ENCODE data around the gene TEX10.

- TF ChIP-seq CBX3 (IDR thresholded peaks at IDR 0.05; ENCODE audit: borderline replicate concordance in 1 of 2, low read length in 2 of 2): no peak
- no peak for TF ChIP-seq SP1 (CRISPR knock-in tag; IDR thresholded peaks at IDR 0.05)
- no peak for TF ChIP-seq HNRNPH1 (optimal IDR thresholded peaks at IDR 0.05; ENCODE audit: low read depth, low read length)
- TF ChIP-seq ZBTB43 (CRISPR knock-in tag; IDR thresholded peaks at IDR 0.05): no peak
- TF ChIP-seq, protein P1, sequence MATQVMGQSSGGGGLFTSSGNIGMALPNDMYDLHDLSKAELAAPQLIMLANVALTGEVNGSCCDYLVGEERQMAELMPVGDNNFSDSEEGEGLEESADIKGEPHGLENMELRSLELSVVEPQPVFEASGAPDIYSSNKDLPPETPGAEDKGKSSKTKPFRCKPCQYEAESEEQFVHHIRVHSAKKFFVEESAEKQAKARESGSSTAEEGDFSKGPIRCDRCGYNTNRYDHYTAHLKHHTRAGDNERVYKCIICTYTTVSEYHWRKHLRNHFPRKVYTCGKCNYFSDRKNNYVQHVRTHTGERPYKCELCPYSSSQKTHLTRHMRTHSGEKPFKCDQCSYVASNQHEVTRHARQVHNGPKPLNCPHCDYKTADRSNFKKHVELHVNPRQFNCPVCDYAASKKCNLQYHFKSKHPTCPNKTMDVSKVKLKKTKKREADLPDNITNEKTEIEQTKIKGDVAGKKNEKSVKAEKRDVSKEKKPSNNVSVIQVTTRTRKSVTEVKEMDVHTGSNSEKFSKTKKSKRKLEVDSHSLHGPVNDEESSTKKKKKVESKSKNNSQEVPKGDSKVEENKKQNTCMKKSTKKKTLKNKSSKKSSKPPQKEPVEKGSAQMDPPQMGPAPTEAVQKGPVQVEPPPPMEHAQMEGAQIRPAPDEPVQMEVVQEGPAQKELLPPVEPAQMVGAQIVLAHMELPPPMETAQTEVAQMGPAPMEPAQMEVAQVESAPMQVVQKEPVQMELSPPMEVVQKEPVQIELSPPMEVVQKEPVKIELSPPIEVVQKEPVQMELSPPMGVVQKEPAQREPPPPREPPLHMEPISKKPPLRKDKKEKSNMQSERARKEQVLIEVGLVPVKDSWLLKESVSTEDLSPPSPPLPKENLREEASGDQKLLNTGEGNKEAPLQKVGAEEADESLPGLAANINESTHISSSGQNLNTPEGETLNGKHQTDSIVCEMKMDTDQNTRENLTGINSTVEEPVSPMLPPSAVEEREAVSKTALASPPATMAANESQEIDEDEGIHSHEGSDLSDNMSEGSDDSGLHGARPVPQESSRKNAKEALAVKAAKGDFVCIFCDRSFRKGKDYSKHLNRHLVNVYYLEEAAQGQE (IDR thresholded peaks at IDR 0.05; ENCODE audit: borderline replicate concordance): peak; percentile 29; the same call in 1 of the 2 replicates
- TF ChIP-seq, protein P1 (CRISPR knock-in tag; IDR thresholded peaks at IDR 0.05; ENCODE audit: low read depth): no peak
- TF ChIP-seq NR3C1 (CRISPR knock-in tag; IDR thresholded peaks at IDR 0.05): no peak
- no peak for TF ChIP-seq ZNF121 (CRISPR knock-in tag; conservative IDR thresholded peaks at IDR 0.05)
- TF ChIP-seq SRF (CRISPR knock-in tag; IDR thresholded peaks at IDR 0.05): no peak
- no peak for TF ChIP-seq MAX (CRISPR knock-in tag; IDR thresholded peaks at IDR 0.05)
- TF ChIP-seq HES1 (IDR thresholded peaks at IDR 0.05; ENCODE audit: low read depth): no peak
- TF ChIP-seq ARID2 (IDR thresholded peaks at IDR 0.05): no peak
- TF ChIP-seq, protein P2, sequence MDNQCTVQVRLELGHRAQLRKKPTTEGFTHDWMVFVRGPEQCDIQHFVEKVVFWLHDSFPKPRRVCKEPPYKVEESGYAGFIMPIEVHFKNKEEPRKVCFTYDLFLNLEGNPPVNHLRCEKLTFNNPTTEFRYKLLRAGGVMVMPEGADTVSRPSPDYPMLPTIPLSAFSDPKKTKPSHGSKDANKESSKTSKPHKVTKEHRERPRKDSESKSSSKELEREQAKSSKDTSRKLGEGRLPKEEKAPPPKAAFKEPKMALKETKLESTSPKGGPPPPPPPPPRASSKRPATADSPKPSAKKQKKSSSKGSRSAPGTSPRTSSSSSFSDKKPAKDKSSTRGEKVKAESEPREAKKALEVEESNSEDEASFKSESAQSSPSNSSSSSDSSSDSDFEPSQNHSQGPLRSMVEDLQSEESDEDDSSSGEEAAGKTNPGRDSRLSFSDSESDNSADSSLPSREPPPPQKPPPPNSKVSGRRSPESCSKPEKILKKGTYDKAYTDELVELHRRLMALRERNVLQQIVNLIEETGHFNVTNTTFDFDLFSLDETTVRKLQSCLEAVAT (IDR thresholded peaks at IDR 0.05): no peak
- TF ChIP-seq, protein P3, sequence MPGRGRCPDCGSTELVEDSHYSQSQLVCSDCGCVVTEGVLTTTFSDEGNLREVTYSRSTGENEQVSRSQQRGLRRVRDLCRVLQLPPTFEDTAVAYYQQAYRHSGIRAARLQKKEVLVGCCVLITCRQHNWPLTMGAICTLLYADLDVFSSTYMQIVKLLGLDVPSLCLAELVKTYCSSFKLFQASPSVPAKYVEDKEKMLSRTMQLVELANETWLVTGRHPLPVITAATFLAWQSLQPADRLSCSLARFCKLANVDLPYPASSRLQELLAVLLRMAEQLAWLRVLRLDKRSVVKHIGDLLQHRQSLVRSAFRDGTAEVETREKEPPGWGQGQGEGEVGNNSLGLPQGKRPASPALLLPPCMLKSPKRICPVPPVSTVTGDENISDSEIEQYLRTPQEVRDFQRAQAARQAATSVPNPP (IDR thresholded peaks at IDR 0.05; ENCODE audit: borderline replicate concordance, insufficient read depth, insufficient read length): no peak
- no peak for TF ChIP-seq HEY1 (CRISPR knock-in tag; IDR thresholded peaks at IDR 0.05; ENCODE audit: borderline replicate concordance)
Measured at GRCh38 chr9:100322954-100323536, 29.7 kb downstream of the TEX10 start.
